Fibroblast of the conjunctiva (primary cell): ENCODE data around the gene TMEM131.
A peak's percentile ranks its signal among the peaks of the same experiment; 100 is the strongest.
"Not testable (repeated sequence)": the region's sequence is repeated elsewhere in the genome, so short reads cannot be mapped to it uniquely, and the experiment has no call there.

ENCODE experiments used
- DNase-seq: peaks from one replicate; pipeline ENCODE4 v3.0.0-alpha.2; 2010; ENCODE audit warnings: low read depth

Gene TMEM131

DNA sequence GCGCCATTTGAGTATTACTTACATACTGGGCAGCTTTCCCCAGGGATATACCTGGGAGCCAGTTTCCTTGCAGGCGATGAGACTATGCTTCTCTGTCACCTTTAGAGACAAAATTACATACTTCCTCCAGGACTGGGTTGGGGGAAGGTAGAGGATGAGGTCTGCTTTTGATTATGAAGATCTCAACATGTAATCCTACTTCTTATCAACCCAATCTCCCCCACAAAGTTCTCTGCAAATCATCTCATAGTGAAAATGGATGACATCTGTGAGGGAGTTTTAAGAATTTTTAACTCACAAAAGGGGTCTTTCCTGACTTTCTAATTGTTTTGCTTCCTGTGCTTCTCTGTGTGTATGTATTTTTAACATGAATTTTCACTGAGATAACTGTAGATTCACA is 81.9 kb downstream of the TMEM131 start:
- DNase-seq: no peak

DNA sequence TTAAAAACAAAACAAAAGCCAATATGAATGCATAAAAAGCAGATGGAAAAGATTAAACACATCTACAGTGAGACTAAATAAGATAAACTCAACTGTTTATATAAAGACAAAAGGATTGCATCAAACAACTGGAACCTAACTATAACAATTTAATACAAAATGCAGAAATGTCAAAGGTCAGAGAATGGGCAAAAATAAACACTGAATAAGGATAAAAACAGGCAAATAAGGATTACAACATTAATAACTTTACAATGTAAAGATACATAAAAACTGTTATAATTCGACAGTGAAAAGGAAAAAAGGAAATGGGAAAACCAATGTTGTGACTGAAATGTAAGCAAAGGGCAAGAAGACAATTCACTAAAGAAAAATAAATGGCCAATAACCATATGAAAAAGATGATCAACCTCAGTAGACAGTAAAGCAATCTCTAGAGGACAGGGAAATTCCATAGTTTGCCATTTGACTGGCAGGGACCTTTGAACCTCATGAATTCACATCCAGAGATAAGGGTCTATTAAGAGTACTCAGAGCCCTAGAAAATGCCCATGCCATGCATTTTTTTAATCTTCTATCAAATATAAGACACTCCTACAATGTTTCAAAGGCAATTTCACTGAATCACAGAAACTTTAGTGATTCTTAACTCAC is 83.7 kb downstream of the TMEM131 start:
- no peak for DNase-seq

DNA sequence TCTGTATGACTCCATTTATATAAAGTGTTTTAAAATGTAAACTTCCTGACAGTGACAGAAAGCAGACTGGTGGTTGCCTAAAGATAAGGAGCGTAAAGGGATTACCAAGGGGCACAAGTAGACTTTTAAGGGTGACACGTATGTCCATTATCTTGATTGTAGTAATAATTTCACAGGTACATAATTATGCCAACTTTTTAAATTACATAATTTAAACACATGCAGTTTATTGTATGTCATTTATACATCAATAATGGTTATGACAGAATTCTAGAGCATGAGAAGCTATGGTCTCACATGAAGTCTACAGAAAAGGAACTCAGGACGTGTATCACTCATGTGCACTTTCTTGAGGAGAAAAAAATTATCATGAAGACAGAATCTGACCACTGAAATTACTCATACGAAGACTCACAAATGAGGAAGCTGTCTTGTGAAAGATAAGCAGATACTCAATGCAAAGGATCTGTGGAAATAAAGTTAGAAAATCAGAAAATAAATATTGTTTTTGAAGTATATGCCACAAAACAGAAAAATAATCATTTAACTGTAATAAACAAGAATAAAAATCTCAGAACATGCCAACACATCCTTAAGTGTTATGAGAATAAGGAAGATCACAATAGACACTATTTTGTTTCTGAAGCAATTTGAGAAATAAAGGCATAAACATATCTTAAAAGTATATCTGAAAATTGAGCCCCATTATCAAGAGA is 84.4 kb downstream of the TMEM131 start:
- no peak for DNase-seq

DNA sequence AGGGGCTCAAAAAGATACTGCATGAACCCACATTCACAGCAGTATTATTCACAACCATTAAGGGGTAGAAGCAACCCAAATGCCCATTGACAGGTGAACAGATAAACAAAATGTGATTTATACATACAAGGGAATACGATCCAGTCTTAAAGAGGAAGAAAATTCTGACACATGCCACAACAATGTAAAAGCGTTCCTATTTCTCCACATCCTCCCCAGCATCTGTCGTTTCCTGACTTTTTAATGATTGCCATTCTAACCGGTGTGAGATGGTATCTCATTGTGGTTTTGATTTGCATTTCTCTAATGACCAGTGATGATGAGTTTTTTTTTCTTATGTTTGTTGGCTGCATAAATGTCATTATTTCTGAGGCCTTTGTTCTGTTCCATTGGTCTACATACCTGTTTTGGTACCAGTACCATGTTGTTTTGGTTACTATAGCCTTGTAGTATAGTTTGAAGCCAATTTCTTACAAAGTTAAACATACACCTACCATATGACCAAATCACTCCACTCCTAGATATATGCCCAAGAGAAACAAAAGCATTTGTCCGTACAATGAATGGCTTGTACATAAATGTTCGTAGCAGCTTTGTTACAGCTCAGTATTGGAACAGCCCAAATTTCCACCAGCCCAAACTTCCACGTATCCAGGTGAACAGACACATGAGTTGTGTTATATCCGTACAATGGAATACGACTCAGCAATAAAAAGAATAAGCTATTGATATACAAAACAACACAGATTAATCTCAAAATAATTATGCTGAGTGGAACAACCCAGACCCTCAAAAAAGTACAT is 85.1 kb downstream of the TMEM131 start:
- no peak for DNase-seq

DNA sequence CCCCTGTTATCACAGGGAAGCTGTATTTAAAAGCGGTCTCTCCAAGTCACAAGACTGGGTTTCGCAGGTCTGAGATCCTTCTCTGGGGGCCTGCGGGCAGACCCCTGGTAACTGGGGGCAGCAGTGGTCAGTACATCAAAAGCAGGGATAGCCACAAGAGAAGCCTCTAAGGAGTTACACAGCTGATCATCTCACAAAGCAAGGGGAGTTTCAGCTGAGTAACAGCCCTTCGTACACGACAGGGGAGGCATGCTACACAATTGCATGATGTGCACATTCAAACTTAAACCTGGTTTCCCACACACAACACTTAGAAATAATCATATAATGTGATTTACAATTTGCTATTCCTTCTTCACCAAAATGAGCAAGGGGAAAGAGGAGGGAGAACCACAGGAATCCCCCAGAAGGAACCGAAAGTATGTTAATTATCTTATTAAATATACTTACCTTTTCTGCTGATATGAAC is 87.5 kb downstream of the TMEM131 start:
- DNase-seq: no peak

DNA sequence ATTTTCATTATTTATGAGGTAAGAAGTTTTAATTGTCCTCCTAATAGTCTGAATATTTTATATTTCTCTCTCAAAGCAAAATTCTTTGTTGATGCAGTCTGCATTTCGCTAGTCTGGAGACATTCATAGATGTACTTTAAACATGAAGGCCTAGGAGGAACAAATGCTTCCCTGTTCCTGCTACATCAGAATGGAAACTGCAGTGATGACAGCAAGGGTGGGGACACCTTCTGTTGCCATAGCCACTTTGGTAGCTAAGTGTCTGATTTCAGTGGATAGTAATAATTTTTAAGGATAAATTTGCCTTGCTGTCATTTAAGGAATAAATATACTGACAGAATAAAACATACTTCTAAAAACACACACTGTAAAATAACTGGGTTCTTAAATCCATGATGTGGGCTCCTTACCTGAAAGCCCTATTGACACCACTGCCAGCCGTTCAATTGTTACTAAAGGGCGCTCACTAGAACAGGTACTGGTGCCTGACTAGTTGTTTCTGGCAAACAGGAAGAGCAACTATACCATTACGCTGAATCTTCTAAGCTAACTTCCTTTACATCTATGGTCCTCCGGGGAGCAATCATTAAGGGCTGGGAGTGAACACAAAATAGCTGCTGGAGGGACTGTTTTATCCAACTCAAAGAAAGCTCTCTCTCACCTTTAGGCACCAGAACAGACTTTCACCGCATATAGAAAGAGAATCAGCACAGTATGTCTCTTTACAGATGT is 88.2 kb downstream of the TMEM131 start:
- no peak for DNase-seq

DNA sequence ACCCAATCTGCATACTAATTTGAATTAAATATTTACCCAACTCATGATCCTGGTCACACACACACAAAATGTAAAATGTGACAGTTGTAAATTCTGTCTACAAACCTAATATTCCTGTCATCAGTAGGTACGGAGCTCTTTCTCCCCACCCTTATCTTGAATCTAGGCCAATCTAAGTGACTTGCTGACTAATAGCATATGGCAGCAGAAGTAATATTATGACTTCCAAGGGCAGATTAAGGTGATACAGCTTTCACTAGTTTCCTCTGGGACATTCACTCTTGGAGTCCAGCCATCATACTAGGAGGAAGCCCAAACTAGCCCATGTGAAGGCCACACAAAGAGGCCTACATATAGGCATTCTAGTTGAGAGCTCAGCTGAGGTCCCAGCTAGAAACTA is 89.4 kb downstream of the TMEM131 start:
- DNase-seq: no peak

DNA sequence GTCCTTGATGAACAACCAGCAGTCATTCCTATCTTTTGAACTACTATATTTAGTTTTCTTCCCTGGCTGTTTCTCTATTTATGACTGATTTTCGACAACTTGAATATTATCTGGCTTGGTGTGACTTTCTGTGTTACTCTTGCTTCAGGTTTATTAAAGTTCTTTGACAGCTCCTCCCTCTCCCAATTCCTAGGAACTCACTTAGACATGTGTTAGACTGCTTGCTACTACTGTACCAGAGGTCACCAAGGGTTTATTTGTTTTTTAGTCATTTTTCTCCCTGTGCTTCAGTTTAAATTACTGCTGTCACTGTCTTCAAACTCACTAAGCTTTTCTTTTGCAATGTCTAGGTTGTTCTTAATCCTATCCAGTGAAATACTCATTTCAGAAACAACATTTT is 90.5 kb downstream of the TMEM131 start:
- no peak for DNase-seq

DNA sequence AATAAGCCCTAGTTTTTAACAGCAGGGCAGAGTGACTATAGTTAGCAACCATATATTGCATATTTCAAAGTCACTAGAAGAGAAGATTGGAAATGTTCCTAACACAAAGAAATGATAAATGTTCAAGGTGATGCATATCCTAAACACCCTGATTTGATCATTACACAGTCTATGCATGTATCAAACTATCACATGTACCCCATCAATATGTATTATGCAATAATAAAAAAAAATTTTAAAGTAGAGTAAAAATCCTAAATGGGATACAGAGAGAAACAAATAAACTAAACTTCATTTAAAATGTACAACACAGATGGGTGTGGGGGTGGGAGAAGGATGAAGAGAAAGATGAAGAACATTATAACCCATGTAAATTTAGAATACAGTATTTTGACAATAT is 93.9 kb downstream of the TMEM131 start:
- no peak for DNase-seq

DNA sequence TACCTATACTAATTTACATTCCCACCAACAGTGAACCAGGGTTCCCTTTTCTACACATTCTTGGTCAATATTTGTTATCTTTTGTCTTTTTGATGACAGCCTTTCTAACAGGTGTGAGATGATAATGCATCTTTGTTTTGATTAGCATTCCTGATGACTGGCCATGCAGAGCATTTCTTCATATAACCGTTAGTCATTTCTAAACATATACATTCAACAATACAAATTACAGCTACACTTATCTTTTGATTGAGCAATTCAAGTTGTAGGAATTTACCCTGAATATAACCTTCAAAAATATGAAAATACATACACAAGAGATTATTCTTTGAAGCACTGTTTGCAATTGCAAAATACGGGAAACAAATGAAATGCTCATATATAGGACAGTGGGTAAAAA is 94.9 kb downstream of the TMEM131 start:
- DNase-seq: no peak

DNA sequence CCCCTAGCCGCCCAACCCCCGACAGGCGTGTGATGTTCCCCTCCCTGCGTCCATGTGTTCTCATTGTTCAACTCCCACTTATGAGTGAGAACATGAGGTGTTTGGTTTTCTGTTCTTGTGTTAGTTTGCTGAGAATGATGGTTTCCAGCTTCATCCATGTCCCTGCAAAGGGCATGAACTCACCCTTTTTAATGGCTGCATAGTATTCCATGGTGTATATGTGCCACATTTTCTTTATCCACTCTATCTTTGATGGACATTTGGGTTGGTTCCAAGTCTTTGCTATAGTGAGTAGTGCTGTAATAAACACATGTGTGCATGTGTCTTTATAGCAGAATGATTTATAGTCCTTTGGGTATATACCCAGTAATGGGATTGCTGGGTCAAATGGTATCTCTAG is 102.7 kb downstream of the TMEM131 start:
- not testable (repeated sequence) for DNase-seq

DNA sequence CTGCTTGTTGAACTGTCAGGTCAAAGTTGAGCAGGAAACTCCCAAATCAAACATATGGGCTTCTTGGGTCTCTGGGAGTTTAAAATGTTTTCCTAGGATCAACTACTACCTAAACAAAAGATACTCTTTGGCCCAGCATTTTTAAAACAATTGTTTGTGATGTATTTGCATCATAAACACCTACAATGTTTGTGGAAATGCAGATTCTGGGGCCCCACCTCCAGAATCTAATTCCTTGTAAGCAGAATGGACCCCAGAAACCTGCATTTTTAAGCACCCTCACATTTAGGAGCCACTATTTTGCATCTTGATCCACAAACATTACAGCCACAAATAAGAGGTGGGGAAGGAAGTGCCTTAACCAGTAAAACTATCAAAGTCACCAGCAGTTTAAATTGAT is 104.1 kb downstream of the TMEM131 start:
- DNase-seq: no peak

DNA sequence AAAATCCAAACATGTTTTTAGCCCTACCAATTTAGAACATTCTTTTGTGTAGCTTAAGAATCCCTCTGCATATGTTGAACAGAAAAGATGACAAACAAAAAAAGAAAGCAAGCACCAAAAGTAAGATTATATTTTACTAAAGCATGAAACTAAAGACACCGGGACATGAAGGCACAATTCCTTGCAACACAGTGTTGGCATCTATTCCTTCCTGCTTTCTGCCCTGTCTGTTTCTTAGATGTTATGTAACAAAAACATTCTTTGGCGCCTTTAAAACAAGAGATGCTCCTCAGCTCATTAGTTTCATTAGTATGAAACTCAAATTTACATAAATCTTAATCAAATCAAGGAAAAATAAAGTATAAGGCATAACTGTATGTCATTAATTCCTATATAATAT is 106.6 kb downstream of the TMEM131 start:
- no peak for DNase-seq

DNA sequence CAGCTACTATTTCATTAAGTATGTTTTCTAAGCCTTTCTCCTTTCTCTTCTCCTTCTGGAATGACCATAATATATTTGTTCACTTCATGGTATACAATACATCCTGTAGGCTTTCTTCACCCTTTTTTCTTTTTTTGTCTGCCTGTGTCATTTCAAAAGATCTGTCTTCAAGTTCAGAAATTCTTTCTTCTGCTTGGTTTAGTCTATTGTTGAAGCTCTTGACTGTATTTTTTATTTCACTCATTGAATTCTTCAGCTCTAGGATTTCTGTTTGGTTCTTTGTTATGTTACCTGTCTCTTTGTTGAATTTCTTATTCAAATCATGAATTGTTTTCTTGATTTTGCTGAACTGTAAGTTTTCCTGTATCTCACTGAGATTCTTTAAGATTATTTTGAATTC is 109.9 kb downstream of the TMEM131 start:
- no peak for DNase-seq

DNA sequence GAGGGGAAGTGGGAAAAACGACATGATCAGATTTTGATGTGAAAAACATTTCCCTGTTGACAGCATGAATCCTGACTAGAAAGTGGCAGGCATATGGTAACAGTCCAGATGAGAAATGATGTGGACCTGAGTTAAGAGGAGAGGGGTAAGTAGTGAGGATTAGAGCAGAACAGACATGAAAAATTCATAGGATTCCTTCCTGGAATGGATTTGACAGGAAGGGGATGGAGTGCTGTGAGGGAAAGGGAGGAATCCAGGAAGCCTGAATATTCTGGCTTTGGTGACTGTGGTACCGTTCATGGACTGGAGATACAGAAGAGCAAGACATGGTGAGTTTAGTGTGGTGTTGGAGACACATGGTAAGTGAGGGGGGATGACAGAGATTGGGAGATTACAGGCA is 115.4 kb downstream of the TMEM131 start:
- DNase-seq: no peak

DNA sequence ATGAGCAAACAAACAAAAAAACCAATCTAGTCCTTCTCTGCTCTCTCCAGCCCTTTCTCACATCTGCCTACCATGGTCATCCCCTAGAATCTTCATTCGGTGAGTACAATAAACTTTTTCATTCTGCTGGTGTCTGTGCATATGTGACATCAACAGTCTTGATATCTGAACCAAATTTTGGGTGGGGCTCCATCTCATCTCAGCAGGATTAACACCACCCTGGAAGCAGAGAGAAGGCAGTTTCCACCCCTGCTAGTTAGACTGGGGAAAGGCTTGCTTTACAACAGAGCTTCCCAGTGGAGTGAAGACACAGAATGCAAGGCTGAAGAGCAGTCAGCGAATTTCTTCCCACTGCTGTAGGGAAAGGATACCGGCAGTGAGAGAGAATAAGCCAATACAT is 116.9 kb downstream of the TMEM131 start:
- DNase-seq: no peak

DNA sequence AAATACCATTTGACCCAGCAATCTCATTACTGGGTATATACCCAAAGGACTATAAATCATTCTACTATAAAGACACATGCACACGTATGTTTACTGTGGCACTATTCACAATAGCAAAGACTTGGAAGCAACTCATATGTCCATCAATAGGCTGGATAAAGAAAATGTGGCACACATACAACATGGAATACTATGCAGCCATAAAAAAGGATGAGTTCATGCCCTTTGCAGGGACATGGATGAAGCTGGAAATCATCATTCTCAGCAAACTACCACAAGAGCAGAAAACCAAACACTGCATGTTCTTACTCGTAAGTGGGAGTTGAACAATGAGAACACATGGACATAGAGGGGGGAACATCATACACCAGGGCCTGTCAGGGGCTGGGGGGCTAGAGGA is 117.4 kb downstream of the TMEM131 start:
- DNase-seq: not testable (repeated sequence)

DNA sequence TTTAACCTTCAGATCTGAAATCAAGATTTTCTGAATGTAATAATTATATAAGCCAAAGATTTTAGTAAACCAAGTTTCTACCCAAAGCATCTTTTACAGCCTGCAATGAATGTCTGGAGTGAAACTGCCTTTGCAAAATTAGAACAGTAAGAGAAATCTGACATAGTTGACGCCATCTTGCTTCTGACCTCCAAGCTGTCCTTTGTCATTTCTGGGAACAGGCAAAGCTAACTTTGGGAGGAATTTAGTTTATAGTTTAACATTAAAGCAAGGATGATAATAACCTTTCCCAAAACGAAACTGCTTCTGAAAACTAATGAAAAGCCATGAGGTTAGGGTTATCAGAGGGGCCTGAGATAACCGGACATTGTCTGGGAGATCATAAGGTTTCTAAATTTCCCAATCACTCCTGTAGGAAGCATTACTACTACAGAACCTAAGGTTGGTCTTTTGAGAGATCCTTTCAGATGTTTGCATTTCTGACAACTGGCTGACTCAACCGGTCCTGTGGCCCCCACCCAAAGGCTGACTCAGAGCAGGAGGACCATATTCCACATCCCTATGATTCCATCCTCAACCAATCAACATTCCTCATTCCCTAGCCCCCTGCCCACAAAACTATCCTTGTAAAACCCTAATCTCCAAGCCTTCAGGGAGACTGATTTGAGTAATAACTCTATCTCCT is 124.5 kb downstream of the TMEM131 start:
- peak; percentile 39 for DNase-seq

DNA sequence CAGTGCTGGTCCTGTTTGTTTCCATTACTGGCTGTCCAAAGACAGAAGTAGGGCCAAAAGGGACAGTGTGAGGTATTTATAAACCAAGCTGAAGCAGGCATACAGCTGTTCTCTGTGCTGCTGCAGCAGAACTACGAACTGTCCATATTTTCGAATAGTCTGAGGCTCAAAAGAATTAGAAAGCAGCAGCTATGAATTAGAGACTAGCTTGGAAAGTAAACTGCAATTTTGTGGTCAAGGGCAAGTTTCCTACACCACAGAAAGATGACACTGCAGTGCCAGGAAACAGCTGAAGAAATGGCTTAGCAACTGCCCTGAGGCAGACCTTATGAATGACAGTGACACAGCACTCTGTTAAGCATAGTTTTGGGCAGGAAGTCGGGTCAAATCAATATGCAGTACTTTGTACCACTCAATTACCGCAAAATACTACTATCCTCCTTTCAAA is 125.3 kb downstream of the TMEM131 start:
- peak; percentile 77 for DNase-seq

DNA sequence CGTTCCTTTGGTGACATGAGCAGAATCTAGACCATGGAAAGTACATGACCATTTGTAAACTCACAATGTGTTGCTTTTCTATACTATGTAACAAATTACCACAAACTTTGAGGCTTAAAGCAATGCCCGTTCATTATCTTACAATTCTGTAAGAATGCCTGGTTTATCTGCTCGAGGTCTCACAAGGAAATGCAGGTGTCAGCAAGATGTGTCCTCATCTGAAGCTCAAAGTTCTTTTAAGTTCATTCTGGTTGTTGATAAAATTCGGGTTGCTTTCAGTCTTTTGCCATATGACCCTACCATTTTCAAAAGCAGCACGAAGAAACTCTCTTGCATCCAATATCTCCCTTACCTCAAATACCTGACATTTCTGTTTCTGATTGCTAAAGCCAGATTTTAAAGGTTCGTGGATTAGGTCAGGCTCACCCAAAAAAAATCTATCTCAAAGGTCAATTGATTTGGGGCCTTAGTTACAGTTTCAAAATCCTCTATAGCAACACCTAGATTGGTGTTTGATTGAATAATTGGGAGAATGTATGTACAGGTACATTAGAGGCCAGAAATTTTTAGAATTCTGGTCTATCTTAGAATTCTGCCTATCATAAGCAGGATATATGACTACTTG is 125.9 kb downstream of the TMEM131 start:
- no peak for DNase-seq
